GM19328 (cell line): ENCODE measurements around the gene TMED7.

Experiments used
- ATAC-seq: cut with Tn5 transposase; IDR thresholded peaks from one replicate; pipeline ENCODE4 v1.9.1; 2021; ENCODE audit warnings: mild to moderate bottlenecking, moderate library complexity; ENCODE audit not compliant: unreplicated experiment

Gene TMED7

GRCh38 chr5:115584501-115584900 is 41.3 kb downstream of the TMED7 start:
- no peak for ATAC-seq

- ATAC-seq = no peak
Observed at GRCh38 chr5:115583474-115583873, 42.4 kb downstream of the TMED7 start.

- ATAC-seq = no peak
Observed at GRCh38 chr5:115580941-115581340, 44.9 kb downstream of the TMED7 start.

GRCh38 chr5:115579747-115580173 is 46.1 kb downstream of the TMED7 start:
- ATAC-seq = peak; percentile 57

- ATAC-seq = no peak
Observed at GRCh38 chr5:115579216-115579615, 46.6 kb downstream of the TMED7 start.

- peak; percentile 44 for ATAC-seq
Observed at GRCh38 chr5:115578657-115579056, 47.2 kb downstream of the TMED7 start.

GRCh38 chr5:115577741-115578140 is 48.1 kb downstream of the TMED7 start:
- no peak for ATAC-seq

- no peak for ATAC-seq
Observed at GRCh38 chr5:115577329-115577728, 48.5 kb downstream of the TMED7 start.

GRCh38 chr5:115575167-115576070 is 50.4 kb downstream of the TMED7 start:
- no peak for ATAC-seq

- ATAC-seq = no peak
Observed at GRCh38 chr5:115573133-115573532, 52.7 kb downstream of the TMED7 start.

GRCh38 chr5:115571441-115571878 is 54.4 kb downstream of the TMED7 start:
- ATAC-seq = no peak

GRCh38 chr5:115568668-115569067 is 57.2 kb downstream of the TMED7 start:
- no peak for ATAC-seq

GRCh38 chr5:115565233-115565632 is 60.6 kb downstream of the TMED7 start:
- no peak for ATAC-seq
